Esophagus (tissue), 2 donors: ENCODE data around the gene KDF1. TPM values are rescaled to one million over a fixed set of nuclear protein-coding genes. Genes with fewer than 3 reads are reported as not detected.
A peak's percentile ranks its signal among the peaks of the same experiment; 100 is the strongest.
"Not testable (repeated sequence)": the region's sequence is repeated elsewhere in the genome, so short reads cannot be mapped to it uniquely, and the experiment has no call there.

Source experiments
- H3K27ac ChIP-seq, 2 donors: one replicate each; pipeline ENCODE4 v1.5.1; 2013; ENCODE audit warnings: low read depth in 2 of 2, mild to moderate bottlenecking in 2 of 2, inconsistent platforms in 1 of 2, low read length in 1 of 2, moderate library complexity in 1 of 2
- H3K27me3 ChIP-seq, 2 donors: one replicate each; pipeline ENCODE4 v1.6.1; 2013; ENCODE audit warnings: low read length in 2 of 2, control low read depth in 1 of 2, mild to moderate bottlenecking in 1 of 2; ENCODE audit not compliant: insufficient read depth in 2 of 2, control insufficient read depth in 1 of 2
- H3K36me3 ChIP-seq, 2 donors: one replicate each; pipeline ENCODE4 v1.6.1; 2013; ENCODE audit warnings: low read length in 1 of 2; ENCODE audit not compliant: control insufficient read depth in 2 of 2, insufficient read depth in 2 of 2
- H3K4me1 ChIP-seq, 2 donors: one replicate each; pipeline ENCODE4 v1.6.1; 2013; ENCODE audit warnings: low read length in 1 of 2; ENCODE audit not compliant: control insufficient read depth in 2 of 2, insufficient read depth in 2 of 2
- H3K4me3 ChIP-seq, 2 donors: one replicate each; pipeline ENCODE4 v1.5.1; 2013; ENCODE audit warnings: low read length in 2 of 2, mild to moderate bottlenecking in 2 of 2, low read depth in 1 of 2, moderate library complexity in 1 of 2
- H3K9me3 ChIP-seq, 2 donors: one replicate each; pipeline ENCODE4 v1.6.1; 2013; ENCODE audit warnings: mild to moderate bottlenecking in 2 of 2, low read depth in 1 of 2, low read length in 1 of 2, moderate library complexity in 1 of 2; ENCODE audit not compliant: control insufficient read depth in 2 of 2, insufficient read depth in 1 of 2
- WGBS, 2 donors: extraction: QIAGEN DNeasy Blood & Tissue Kit; methylation state at CpG; one replicate each; pipeline ENCODE4 v1.1.7; 2013; 5-methylcytosine and 5-hydroxymethylcytosine counted together
- polyA plus RNA-seq, 2 donors: library from polyadenylated mRNA; stranded (reverse); fragments of 200-250 nt; gene quantifications; one replicate each; pipeline ENCODE4 v1.2.3, GENCODE V29; 2013
- donor health status: healthy with polysubstance abuse.
- donor health status: Bipolar disorder and iron deficiency.

KDF1 gene
- polyA plus RNA-seq, 2 donors = 12.7 to 17.5 TPM

DNA sequence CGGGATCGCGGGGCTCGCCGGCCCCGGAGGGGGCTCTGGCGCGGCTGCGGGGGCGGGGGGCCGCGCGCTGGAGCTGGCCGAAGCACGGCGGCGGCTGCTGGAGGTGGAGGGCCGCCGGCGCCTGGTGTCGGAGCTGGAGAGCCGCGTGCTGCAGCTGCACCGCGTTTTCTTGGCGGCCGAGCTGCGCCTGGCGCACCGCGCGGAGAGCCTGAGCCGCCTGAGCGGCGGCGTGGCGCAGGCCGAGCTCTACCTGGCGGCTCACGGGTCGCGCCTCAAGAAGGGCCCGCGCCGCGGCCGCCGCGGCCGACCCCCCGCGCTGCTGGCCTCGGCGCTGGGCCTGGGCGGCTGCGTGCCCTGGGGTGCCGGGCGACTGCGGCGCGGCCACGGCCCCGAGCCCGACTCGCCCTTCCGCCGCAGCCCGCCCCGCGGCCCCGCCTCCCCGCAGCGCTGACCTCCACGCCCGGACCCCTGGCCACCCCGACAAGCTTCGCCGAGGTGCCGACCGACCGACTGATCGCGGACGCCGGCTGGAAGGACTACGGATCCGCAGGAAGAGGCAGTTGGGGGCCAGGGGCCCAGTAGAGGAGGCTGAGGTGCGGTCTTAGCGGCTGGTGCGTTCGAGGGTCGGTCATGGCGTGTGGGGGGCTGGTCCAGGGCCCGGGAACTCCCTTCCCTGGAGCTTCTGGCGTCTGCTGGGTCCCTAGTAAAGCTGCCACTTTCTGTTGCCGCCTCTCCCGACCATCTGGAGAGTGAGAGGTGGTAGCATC lies 33.9 kb upstream of the KDF1 start:
- H3K36me3 ChIP-seq = peaks cover 0 to 1% of the 10 kb centered on the region in 2 donors
- peak overlapping the region; percentile 75 to 86 for H3K4me3 ChIP-seq
- no peaks in the 10 kb centered on the region for H3K9me3 ChIP-seq
- peaks cover 6 to 13% of the 10 kb centered on the region in 2 donors for H3K4me1 ChIP-seq
- H3K27me3 ChIP-seq = no peaks in the 10 kb centered on the region
- WGBS, 2 donors = 1 to 2% methylated on average over 50 to 97 of the region's 97 CpGs
- H3K27ac ChIP-seq = peak overlapping the region; percentile 71 to 80

- 1% methylated on average over 36 to 58 of the region's 61 CpGs for WGBS, 2 donors
- peak within 1 kb of the TSS; percentile 71 to 80 for H3K27ac ChIP-seq
These were observed 33.2 kb upstream of the KDF1 start, which contains the start of gene TRNP1 for GRCh38 chr1:26993237-26994019. Gene TRNP1 (plus strand): TSS chr1:26993692. CDS start chr1:26993787, 95 bp downstream.

GRCh38 chr1:26991310-26992116 lies 31.2 kb upstream of the KDF1 start:
- Histone ChIP-seq H3K9me3 (no peaks in the 10 kb centered on the region), H3K36me3 (no peaks in the 10 kb centered on the region), H3K4me3 (no peak overlapping the region), H3K4me1 (peaks cover 4 to 8% of the 10 kb centered on the region in 2 donors), H3K27me3 (no peaks in the 10 kb centered on the region), H3K27ac (no peak overlapping the region)
- 61 to 66% methylated on average over 10 of the region's 10 CpGs for WGBS, 2 donors

More at GRCh38 chr1:26993237-26994019, 33.2 kb upstream of the KDF1 start, which contains the start of gene TRNP1:
- peaks cover 0 to 1% of the 10 kb centered on the region in 2 donors for H3K36me3 ChIP-seq
- peak within 1 kb of the TSS; percentile 75 to 86 for H3K4me3 ChIP-seq
- no peaks in the 10 kb centered on the region for H3K27me3 ChIP-seq
- H3K4me1 ChIP-seq = peaks cover 6 to 10% of the 10 kb centered on the region in 2 donors
- no peaks in the 10 kb centered on the region for H3K9me3 ChIP-seq

GRCh38 chr1:26989403-26990109 lies 29.3 kb upstream of the KDF1 start:
- not testable (repeated sequence) for H3K27me3 ChIP-seq, H3K9me3 ChIP-seq, H3K4me1 ChIP-seq, H3K27ac ChIP-seq, H3K36me3 ChIP-seq, H3K4me3 ChIP-seq
- WGBS, 2 donors = 85% methylated on average over 12 of the region's 12 CpGs

GRCh38 chr1:26986658-26987057 lies 26.4 kb upstream of the KDF1 start:
- no peaks in the 10 kb centered on the region for H3K9me3 ChIP-seq
- H3K4me3 ChIP-seq = no peak overlapping the region
- H3K4me1 ChIP-seq = no peaks in the 10 kb centered on the region
- H3K36me3 ChIP-seq = no peaks in the 10 kb centered on the region
- H3K27ac ChIP-seq = no peak overlapping the region
- WGBS, 2 donors = 43 to 60% methylated on average over 2 of the region's 2 CpGs
- H3K27me3 ChIP-seq = no peaks in the 10 kb centered on the region

GRCh38 chr1:26984291-26984690 lies 24.0 kb upstream of the KDF1 start:
- H3K27ac ChIP-seq = no peak overlapping the region
- H3K9me3 ChIP-seq = no peaks in the 10 kb centered on the region
- no peaks in the 10 kb centered on the region for H3K4me1 ChIP-seq
- H3K27me3 ChIP-seq = no peaks in the 10 kb centered on the region
- no peaks in the 10 kb centered on the region for H3K36me3 ChIP-seq
- WGBS, 2 donors = 84 to 86% methylated on average over 8 of the region's 8 CpGs
- no peak overlapping the region for H3K4me3 ChIP-seq

DNA sequence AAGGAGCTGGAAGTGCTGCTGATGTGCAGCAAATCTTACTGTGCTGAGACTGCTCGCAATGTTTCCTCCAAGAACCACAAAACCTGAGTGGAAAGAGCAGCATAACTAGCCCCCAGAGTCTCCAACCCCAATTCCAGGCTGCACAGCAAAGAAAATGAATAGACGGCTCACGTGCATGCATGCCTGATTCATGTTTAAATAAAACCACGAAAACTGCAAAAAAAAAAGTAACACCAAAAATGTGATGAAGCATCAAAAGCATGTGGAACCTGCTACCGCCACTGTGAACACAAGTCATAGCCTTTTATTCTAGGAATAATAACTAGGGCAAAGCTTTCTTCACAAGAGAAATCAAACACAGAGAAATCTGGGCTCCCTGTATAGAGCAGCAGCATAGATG lies 23.6 kb upstream of the KDF1 start:
- H3K9me3 ChIP-seq = no peaks in the 10 kb centered on the region
- H3K27me3 ChIP-seq = no peaks in the 10 kb centered on the region
- H3K4me3 ChIP-seq = no peak overlapping the region
- no peaks in the 10 kb centered on the region for H3K36me3 ChIP-seq
- H3K27ac ChIP-seq = no peak overlapping the region
- no peaks in the 10 kb centered on the region for H3K4me1 ChIP-seq
- 62 to 67% methylated on average over 5 of the region's 5 CpGs for WGBS, 2 donors

GRCh38 chr1:26981146-26981846 lies 21.0 kb upstream of the KDF1 start:
- 48 to 55% methylated on average over 3 of the region's 3 CpGs for WGBS, 2 donors
- H3K27me3 ChIP-seq = no peaks in the 10 kb centered on the region
- H3K27ac ChIP-seq = no peak overlapping the region
- H3K36me3 ChIP-seq = no peaks in the 10 kb centered on the region
- H3K4me3 ChIP-seq = no peak overlapping the region
- no peaks in the 10 kb centered on the region for H3K9me3 ChIP-seq
- no peaks in the 10 kb centered on the region for H3K4me1 ChIP-seq
